ENCODE data around the gene EVX2. TPM values are rescaled to one million over a fixed set of nuclear protein-coding genes. Genes with fewer than 3 reads are reported as not detected.
A peak's percentile ranks its signal among the peaks of the same experiment; 100 is the strongest.

The EVX2 gene
- total and polyA plus RNA-seq, 5 experiments from 2014 or later: not detected

GRCh38 chr2:176096986-176097819 is 13.4 kb upstream of the EVX2 start:
- DNase-seq: peak; percentile 25 to 66 (median 50)
- Mint-ChIP-seq H3K4me3 (peak overlapping the region; percentile 57 to 87 (median 78)), H3K4me1 (peaks cover 15 to 33% (median 27%) of the 10 kb centered on the region in 4 donors), H3K27me3 (peaks cover 49 to 93% (median 73%) of the 10 kb centered on the region in 5 donors), H3K9me3 (peaks cover 0 to 29% (median 2%) of the 10 kb centered on the region in 9 donors), H3K27ac (no peak overlapping the region), H3K36me3 (peaks cover 5 to 24% (median 7%) of the 10 kb centered on the region in 3 donors)
- POLR2A ChIA-PET: interaction anchor here (0.9 kb wide), 2 partner anchors 15 to 17 kb away, joined by 3 read pairs; no protein-coding TSS in a partner anchor
- ATAC-seq: peak; percentile 74 to 77

- Mint-ChIP-seq H3K36me3 (peaks cover 8 to 24% (median 9%) of the 10 kb centered on the region in 3 donors), H3K4me1 (peaks cover 19 to 41% (median 33%) of the 10 kb centered on the region in 4 donors), H3K27ac (no peak overlapping the region), H3K4me3 (peak overlapping the region; percentile 57 to 87 (median 78)), H3K27me3 (peaks cover 50 to 93% (median 72%) of the 10 kb centered on the region in 5 donors), H3K9me3 (peaks cover 0 to 35% (median 2%) of the 10 kb centered on the region in 9 donors)
- POLR2A ChIA-PET: interaction anchor here (0.9 kb wide), 1 partner anchor 16 kb away, joined by 3 read pairs; no protein-coding TSS in a partner anchor
- ATAC-seq (peak in 1 of 2 donors; percentile 12), DNase-seq (peak in 1 of 10 donors; percentile 4)
These were observed 12.7 kb upstream of the EVX2 start for GRCh38 chr2:176096243-176096985.

- no peak for ATAC-seq
- Mint-ChIP-seq H3K9me3 (peaks cover 0 to 43% (median 8%) of the 10 kb centered on the region in 9 donors), H3K4me3 (peak overlapping the region in 2 of 10 donors; percentile 22 to 32), H3K36me3 (peaks cover 9 to 30% (median 12%) of the 10 kb centered on the region in 3 donors), H3K27ac (no peak overlapping the region), H3K4me1 (peaks cover 19 to 41% (median 33%) of the 10 kb centered on the region in 4 donors), H3K27me3 (peaks cover 54 to 93% (median 75%) of the 10 kb centered on the region in 5 donors)
- POLR2A ChIA-PET: no interaction called here
- no peak for DNase-seq
These were observed 11.7 kb upstream of the EVX2 start for GRCh38 chr2:176095421-176095820.

- ATAC-seq (no peak), DNase-seq (no peak)
- H3K4me1 Mint-ChIP-seq: peaks cover 19 to 41% (median 32%) of the 10 kb centered on the region in 4 donors
- POLR2A ChIA-PET: interaction anchor here (1.0 kb wide), 1 partner anchor 12 kb away, joined by 4 read pairs; no protein-coding TSS in a partner anchor
- peaks cover 11 to 32% (median 13%) of the 10 kb centered on the region in 3 donors for H3K36me3 Mint-ChIP-seq
- peaks cover 0 to 46% (median 8%) of the 10 kb centered on the region in 9 donors for H3K9me3 Mint-ChIP-seq
- H3K27me3 Mint-ChIP-seq: peaks cover 63 to 95% (median 83%) of the 10 kb centered on the region in 5 donors
- H3K4me3 Mint-ChIP-seq: no peak overlapping the region
- H3K27ac Mint-ChIP-seq: no peak overlapping the region
These were observed 10.6 kb upstream of the EVX2 start for GRCh38 chr2:176094349-176094748.

GRCh38 chr2:176093898-176094249 is 10.1 kb upstream of the EVX2 start:
- Mint-ChIP-seq H3K9me3 (peaks cover 0 to 48% (median 9%) of the 10 kb centered on the region in 9 donors), H3K4me3 (peak overlapping the region in 8 of 10 donors; percentile 9 to 65 (median 46)), H3K27ac (peak overlapping the region in 3 of 10 donors; percentile 20 to 92 (median 68)), H3K4me1 (peaks cover 19 to 41% (median 34%) of the 10 kb centered on the region in 4 donors), H3K36me3 (peaks cover 13 to 34% (median 14%) of the 10 kb centered on the region in 3 donors), H3K27me3 (peaks cover 64 to 95% (median 83%) of the 10 kb centered on the region in 5 donors)
- POLR2A ChIA-PET: interaction anchor here (1.0 kb wide), 1 partner anchor 11 kb away, joined by 4 read pairs; no protein-coding TSS in a partner anchor
- ATAC-seq (no peak), DNase-seq (no peak)

- ATAC-seq (peak in 1 of 2 donors; percentile 13), DNase-seq (no peak)
- POLR2A ChIA-PET: interaction anchor here (1.0 kb wide), 1 partner anchor 11 kb away, joined by 4 read pairs; no protein-coding TSS in a partner anchor
- Mint-ChIP-seq H3K27ac (peak overlapping the region in 3 of 10 donors; percentile 20 to 92 (median 68)), H3K9me3 (peaks cover 0 to 48% (median 9%) of the 10 kb centered on the region in 9 donors), H3K4me3 (peak overlapping the region in 9 of 10 donors; percentile 4 to 65 (median 42)), H3K27me3 (peaks cover 64 to 95% (median 85%) of the 10 kb centered on the region in 5 donors), H3K4me1 (peaks cover 18 to 41% (median 36%) of the 10 kb centered on the region in 4 donors), H3K36me3 (peaks cover 13 to 34% (median 14%) of the 10 kb centered on the region in 3 donors)
These were observed 9.6 kb upstream of the EVX2 start for GRCh38 chr2:176093145-176093897.

DNA sequence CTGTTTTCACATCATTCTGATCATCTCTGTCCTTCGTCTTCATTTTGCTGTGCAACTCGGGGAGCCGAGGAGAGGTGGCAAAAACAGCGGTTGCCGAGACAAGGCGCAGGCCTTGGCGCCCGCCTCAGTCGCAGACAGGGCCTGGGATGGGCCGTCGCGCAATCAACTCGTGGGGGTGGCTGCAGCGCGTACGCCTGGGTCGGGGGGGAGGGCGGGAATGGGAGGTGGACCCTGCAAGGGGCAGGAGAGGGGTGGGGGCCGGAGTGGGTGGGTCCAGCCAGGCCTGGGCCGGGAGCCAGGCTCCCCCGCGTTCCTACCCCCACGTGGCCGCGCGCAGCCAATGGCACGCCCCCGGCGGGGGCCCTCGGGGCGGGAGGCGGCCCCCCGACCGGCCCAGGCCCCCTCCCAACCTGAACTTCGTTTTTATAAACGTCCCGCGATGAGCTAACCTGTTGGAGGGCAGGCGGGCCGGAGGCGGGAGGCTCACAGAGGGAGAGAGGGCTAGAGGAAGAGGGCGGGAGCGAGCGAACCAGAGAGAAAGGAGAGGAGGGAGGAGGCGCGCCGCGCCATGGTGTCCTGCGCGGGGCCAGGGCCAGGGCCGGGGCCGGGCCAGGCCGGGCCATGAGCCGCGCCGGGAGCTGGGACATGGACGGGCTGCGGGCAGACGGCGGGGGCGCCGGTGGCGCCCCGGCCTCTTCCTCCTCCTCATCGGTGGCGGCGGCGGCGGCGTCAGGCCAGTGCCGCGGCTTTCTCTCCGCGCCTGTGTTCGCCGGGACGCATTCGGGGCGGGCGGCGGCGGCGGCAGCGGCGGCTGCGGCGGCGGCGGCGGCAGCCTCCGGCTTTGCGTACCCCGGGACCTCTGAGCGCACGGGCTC is 8.7 kb upstream of the EVX2 start, which contains the start of gene HOXD13:
TSS of gene HOXD13 (plus strand) at position 452 of the 875 bp plus-strand sequence. CDS start at position 622, 170 bp downstream.
- POLR2A ChIA-PET: no interaction called here
- Mint-ChIP-seq H3K4me3 (peak within 1 kb of the TSS; percentile 42 to 79 (median 64)), H3K9me3 (peaks cover 0 to 54% (median 9%) of the 10 kb centered on the region in 9 donors), H3K4me1 (peaks cover 13 to 36% (median 34%) of the 10 kb centered on the region in 4 donors), H3K27me3 (peaks cover 62 to 95% (median 86%) of the 10 kb centered on the region in 5 donors), H3K27ac (peak within 1 kb of the TSS in 3 of 10 donors; percentile 20 to 92 (median 86)), H3K36me3 (peaks cover 12 to 34% (median 13%) of the 10 kb centered on the region in 3 donors)
- DNase-seq (no peak), ATAC-seq (peak in 1 of 2 donors; percentile 22)

DNA sequence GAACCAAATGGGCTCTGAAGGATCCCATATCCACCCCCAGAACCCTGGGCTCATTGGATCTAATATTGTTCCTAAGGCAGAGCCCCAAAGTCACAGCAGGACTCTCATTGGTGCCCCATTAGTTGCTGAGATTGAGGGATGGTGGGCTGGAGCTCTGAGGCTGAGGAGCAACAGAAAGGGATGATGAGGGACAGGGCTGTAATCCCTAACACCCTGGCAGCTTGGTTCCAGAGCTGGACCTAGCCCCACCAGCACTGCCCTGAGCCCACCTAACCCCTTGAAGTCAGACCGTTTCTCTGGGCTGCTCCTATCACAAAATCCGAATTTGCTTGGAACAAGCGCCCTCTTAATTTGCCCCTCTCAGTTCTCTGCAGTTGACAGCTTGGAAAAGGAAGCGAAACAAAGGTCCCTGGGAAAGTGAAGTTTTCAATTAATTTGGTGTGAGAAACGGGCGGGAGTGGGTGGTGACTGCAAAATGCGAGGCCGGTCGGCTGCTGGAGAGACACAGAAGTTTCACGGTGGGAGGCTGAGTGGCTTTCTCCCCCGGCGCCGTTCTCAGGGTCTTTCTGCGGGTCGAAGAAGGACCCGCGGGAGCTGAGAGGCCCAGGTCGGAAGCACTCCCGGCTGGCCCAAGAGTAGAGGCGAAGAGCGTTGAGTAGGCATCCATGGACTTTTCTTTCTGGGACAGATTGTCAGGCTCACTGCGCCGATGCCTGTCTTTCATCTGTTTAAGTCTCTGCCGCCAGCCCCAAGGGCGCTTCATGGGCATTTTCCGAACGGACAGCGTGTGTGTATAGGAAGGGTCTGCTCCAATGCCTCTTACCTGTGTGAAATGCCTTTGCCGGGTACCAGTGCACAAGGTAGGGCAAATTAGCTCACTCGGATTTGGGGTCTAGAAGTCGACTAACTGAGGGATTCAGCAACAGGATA is 7.8 kb upstream of the EVX2 start:
- Mint-ChIP-seq H3K36me3 (peaks cover 13 to 41% (median 16%) of the 10 kb centered on the region in 3 donors), H3K27ac (peak overlapping the region in 2 of 10 donors; percentile 86 to 88), H3K9me3 (peaks cover 0 to 63% (median 17%) of the 10 kb centered on the region in 9 donors), H3K4me1 (peaks cover 9 to 29% (median 25%) of the 10 kb centered on the region in 4 donors), H3K27me3 (peaks cover 64 to 95% (median 88%) of the 10 kb centered on the region in 5 donors), H3K4me3 (peak overlapping the region; percentile 42 to 79 (median 64))
- DNase-seq (no peak), ATAC-seq (no peak)
- POLR2A ChIA-PET: no interaction called here

DNA sequence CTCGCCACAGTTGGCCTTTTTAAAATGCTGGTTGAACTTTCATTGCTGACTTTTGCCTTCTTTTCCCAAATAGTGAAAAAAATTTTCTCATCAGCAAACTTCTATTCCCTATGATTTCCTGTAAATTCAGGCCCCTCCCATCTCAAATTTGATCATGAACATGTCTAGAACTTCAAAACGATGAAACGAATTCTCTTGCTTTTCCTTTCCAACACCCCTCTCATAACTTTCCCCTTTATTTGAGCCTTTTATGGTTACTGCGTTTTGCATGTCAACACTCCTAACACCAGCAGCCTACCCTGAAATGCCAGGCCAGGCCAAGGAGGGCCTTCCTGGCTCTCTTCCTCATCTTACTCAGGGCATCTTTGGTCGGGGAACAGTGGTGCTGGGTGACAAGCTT is 7.1 kb upstream of the EVX2 start:
- Mint-ChIP-seq H3K4me3 (peak overlapping the region in 2 of 10 donors; percentile 21 to 45), H3K27me3 (peaks cover 65 to 95% (median 86%) of the 10 kb centered on the region in 5 donors), H3K27ac (peak overlapping the region in 2 of 10 donors; percentile 45 to 49), H3K36me3 (peaks cover 13 to 41% (median 16%) of the 10 kb centered on the region in 3 donors), H3K9me3 (peaks cover 0 to 67% (median 19%) of the 10 kb centered on the region in 9 donors), H3K4me1 (peaks cover 10 to 26% (median 22%) of the 10 kb centered on the region in 4 donors)
- POLR2A ChIA-PET: no interaction called here
- ATAC-seq (no peak), DNase-seq (no peak)
